ENCODE results near the gene UST.

- TF ChIP-seq, protein P1, sequence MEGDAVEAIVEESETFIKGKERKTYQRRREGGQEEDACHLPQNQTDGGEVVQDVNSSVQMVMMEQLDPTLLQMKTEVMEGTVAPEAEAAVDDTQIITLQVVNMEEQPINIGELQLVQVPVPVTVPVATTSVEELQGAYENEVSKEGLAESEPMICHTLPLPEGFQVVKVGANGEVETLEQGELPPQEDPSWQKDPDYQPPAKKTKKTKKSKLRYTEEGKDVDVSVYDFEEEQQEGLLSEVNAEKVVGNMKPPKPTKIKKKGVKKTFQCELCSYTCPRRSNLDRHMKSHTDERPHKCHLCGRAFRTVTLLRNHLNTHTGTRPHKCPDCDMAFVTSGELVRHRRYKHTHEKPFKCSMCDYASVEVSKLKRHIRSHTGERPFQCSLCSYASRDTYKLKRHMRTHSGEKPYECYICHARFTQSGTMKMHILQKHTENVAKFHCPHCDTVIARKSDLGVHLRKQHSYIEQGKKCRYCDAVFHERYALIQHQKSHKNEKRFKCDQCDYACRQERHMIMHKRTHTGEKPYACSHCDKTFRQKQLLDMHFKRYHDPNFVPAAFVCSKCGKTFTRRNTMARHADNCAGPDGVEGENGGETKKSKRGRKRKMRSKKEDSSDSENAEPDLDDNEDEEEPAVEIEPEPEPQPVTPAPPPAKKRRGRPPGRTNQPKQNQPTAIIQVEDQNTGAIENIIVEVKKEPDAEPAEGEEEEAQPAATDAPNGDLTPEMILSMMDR (conservative IDR thresholded peaks at IDR 0.05 in 1 of 2, IDR thresholded peaks at IDR 0.05 in 1 of 2; ENCODE audit: extremely low read depth in 1 of 2, insufficient read depth in 1 of 2, low read depth in 1 of 2, low read length in 2 of 2) = no peak
- no peak for TF ChIP-seq EZH2 (IDR thresholded peaks at IDR 0.05; ENCODE audit: borderline replicate concordance, low read length)
Measured at GRCh38 chr6:149108749-149109100, 361.9 kb downstream of the UST start.

Data from mammary epithelial cell (primary cell).